ENCODE results near the gene EFCAB6. TPM values are rescaled to one million over a fixed set of nuclear protein-coding genes. Genes with fewer than 3 reads are reported as not detected.

The EFCAB6 gene
- total RNA-seq, 1 donor from 2014 or later, result 3.6 TPM

DNA sequence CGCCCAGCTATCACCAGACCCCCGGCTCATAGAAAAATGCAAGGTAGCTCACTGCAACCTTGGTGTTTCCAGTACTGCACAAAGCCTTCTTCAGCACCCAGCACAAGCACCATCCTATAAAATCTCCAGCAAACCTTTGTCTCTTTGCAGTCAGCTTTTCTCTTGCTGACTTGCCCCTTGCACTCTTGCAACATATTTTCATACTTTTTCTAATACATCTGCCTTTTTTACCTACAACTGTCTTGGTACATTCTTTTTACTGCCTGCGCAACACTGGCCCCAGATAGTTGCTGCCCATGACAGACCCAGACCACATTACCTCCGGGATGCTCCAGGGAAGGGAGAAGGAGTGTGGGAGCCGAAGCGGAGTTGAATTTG lies 257.9 kb downstream of the EFCAB6 start:
- no peak for TF ChIP-seq CTCF (IDR thresholded peaks at IDR 0.05)
- no peak for DNase-seq
- intact Hi-C loops (cut with DNase I), result no loop called here

GRCh38 chr22:43553451-43554258 lies 258.4 kb downstream of the EFCAB6 start:
- H3K4me3 ChIP-seq, result no peak overlapping the region
- H3K27ac ChIP-seq, result no peak overlapping the region
- intact Hi-C loops (cut with DNase I), result no loop called here
- TF ChIP-seq CTCF (IDR thresholded peaks at IDR 0.05), result no peak
- DNase-seq (no peak), ATAC-seq (peak; percentile 26)
- no peaks in the 10 kb centered on the region for H3K4me1 ChIP-seq
- H3K27me3 ChIP-seq, result no peaks in the 10 kb centered on the region
- no peaks in the 10 kb centered on the region for H3K36me3 ChIP-seq
- peaks cover 10% of the 10 kb centered on the region for H3K9me3 ChIP-seq

More for the DNA sequence above, 257.9 kb downstream of the EFCAB6 start:
- Histone ChIP-seq H3K27ac (no peak overlapping the region), H3K9me3 (peaks cover 10% of the 10 kb centered on the region), H3K27me3 (no peaks in the 10 kb centered on the region), H3K4me1 (no peaks in the 10 kb centered on the region), H3K36me3 (no peaks in the 10 kb centered on the region), H3K4me3 (no peak overlapping the region)
- ATAC-seq, result no peak

- no peaks in the 10 kb centered on the region for H3K9me3 ChIP-seq
- H3K36me3 ChIP-seq, result no peaks in the 10 kb centered on the region
- no peak overlapping the region for H3K4me3 ChIP-seq
- no peak for TF ChIP-seq CTCF (IDR thresholded peaks at IDR 0.05)
- H3K27ac ChIP-seq, result no peak overlapping the region
- intact Hi-C loops (cut with DNase I), result no loop called here
- no peaks in the 10 kb centered on the region for H3K4me1 ChIP-seq
- no peaks in the 10 kb centered on the region for H3K27me3 ChIP-seq
- ATAC-seq (no peak), DNase-seq (no peak)
These were observed 261.4 kb downstream of the EFCAB6 start for GRCh38 chr22:43550672-43551071.

- intact Hi-C loops (cut with DNase I), result no loop called here
- Histone ChIP-seq H3K36me3 (no peaks in the 10 kb centered on the region), H3K9me3 (no peaks in the 10 kb centered on the region), H3K27ac (no peak overlapping the region), H3K4me3 (no peak overlapping the region), H3K27me3 (no peaks in the 10 kb centered on the region), H3K4me1 (no peaks in the 10 kb centered on the region)
- ATAC-seq, result no peak
- no peak for TF ChIP-seq CTCF (IDR thresholded peaks at IDR 0.05)
- DNase-seq, result no peak
These were observed 262.0 kb downstream of the EFCAB6 start for GRCh38 chr22:43550024-43550620.

GRCh38 chr22:43546186-43546585 lies 265.9 kb downstream of the EFCAB6 start:
- DNase-seq (no peak), ATAC-seq (no peak)
- no peak for TF ChIP-seq CTCF (IDR thresholded peaks at IDR 0.05)
- no peak overlapping the region for H3K4me3 ChIP-seq
- H3K27me3 ChIP-seq, result no peaks in the 10 kb centered on the region
- H3K27ac ChIP-seq, result no peak overlapping the region
- no peaks in the 10 kb centered on the region for H3K9me3 ChIP-seq
- no peaks in the 10 kb centered on the region for H3K4me1 ChIP-seq
- H3K36me3 ChIP-seq, result no peaks in the 10 kb centered on the region
- intact Hi-C loops (cut with DNase I), result no loop called here

All from upper lobe of right lung (tissue), 1 donor.